DMS79 (cell line): ENCODE data around the gene SLC1A1.
"Not testable (repeated sequence)": the region's sequence is repeated elsewhere in the genome, so short reads cannot be mapped to it uniquely, and the experiment has no call there.

Experiments used
- DNase-seq: peaks from one replicate; lab custom pipeline; 2025; lab: John Stamatoyannopoulos, UW

Gene SLC1A1

DNA sequence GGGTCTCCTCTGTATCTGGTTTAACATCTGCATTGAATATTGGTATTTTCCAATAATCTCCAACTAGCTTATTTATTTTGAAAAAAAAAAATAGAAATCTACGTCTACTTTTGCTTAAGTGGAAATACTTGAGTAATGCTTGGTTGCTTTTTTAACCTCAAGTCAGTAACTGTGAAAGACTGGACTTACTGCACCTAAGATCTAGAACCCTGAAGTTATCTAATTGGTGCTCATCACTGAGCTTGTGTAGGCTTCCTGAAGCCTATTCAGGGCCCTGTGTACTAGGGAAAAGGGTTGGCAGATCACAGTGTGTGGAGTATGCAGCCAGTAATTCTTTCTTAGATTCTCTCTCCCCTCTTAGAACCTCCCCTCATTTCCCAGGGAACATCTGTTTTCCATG, 16.2 kb downstream of the SLC1A1 start:
- DNase-seq: no peak

DNA sequence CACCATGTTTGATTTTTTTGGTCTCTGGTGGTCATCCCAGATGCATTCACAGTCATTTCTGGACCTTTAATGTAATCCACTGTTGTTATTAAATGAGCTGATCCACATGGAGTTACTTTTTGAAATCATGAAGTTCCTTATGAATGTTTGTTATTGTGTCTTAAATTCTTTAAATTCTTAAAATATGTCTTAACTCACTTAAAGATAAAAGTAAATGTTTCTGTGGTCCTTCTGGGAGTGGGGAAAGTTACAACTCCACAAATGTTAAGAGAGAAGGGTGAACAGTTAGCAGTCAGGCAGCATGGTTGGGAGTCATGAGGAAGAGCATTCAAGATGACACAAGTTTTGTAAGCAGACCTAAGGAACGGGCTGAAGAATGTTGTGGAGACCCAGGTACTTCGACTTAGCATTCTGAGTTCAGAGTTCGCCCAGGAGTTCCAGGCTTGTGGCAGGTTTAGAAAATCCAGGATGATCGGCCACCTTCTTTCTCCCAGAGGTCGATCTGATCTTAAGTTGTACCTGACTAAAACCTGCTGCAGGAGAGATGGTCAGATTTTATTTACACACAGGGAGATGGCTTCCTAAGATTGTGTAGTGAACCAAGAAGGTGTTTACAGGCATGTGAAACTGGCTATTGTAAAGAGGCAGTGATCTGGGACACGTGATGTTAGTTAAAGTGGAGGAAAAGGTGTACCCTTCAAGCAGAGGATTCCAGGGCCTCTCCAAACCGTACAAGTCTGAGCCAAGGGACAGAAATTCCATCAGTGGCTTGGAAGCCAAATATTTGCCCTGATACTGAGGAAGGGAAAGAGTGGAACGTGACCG, 17.2 kb downstream of the SLC1A1 start:
- no peak for DNase-seq

DNA sequence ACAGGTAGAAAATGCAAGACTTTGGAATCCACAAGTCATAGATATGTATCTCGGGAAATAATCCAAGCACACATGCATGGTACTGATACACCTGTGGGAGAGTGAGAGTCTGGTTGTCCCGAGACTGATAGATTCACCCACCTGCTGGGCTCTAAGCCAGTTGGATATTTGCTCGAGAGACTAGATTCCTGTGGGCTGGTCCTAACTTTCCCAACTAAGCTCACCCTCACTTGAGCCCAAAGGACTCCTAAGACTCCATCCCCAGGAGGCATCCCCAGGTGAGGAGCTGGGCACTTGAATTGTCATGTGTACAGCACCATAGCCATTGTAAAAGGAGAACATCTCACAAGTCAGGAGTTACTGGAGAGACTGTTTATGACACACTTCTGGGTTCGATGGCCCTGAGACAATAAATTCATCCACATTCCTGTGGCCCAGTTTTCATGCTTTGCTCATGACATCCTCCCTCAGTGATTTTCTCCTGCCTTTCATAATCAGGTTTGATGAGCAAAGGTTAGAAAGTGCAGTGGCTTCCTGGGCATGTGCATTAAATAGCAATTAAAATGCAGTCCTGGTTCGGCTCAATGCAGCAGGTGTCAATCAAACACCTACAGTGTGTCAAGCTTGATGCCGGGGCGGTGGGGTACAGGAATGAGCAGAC, 18.1 kb downstream of the SLC1A1 start:
- no peak for DNase-seq

DNA sequence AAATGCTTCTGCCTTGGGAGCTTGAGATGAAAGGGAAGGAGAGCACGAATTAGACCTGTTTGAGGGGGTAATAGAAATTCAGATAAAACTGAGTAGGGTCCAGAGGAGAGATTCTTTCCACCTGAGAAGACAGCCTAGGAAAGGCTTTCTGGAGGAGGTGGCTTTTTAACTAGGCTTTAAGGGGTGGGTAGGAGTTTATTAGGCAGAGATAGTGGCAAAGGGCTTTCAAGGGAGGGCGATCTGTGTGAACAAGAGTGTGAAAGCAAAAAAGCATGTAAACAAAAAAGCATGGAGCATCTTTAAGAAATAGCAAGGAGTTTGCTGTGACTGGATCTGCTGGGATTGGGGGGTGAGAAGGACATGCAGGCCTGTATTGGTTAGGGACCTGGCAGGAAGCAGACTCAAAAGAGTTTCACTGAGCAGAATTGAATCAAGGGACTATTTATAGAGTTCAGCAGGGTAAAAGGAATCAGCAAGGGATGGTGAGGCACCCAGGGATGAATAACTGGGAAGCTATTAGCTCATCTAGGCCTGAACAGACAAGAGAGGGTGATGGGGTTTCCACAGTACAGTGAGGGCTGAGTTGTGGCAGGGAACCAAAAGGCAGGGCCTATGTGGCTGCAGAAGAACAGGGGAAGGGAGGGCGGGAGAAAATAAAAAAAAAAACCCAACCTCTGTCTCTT, 18.8 kb downstream of the SLC1A1 start:
- no peak for DNase-seq

DNA sequence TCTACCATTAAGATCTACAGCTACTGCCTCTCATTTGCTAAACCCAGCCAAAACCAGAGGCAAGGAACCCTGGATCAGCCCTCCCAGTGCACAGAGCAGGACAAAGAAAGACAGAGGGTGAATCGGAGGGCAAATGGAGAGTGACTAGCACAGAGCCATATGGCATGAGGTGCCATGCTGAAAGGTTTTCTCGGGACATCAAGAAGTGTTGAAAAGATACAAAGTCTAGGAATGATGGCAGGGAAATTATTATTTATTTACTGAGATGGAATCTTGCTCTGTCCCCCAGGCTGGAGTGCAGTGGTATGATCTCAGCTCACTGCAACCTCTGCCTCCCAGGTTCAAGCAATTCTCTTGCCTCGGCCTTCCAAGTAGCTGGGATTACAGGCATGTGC, 19.3 kb downstream of the SLC1A1 start:
- DNase-seq: no peak

DNA sequence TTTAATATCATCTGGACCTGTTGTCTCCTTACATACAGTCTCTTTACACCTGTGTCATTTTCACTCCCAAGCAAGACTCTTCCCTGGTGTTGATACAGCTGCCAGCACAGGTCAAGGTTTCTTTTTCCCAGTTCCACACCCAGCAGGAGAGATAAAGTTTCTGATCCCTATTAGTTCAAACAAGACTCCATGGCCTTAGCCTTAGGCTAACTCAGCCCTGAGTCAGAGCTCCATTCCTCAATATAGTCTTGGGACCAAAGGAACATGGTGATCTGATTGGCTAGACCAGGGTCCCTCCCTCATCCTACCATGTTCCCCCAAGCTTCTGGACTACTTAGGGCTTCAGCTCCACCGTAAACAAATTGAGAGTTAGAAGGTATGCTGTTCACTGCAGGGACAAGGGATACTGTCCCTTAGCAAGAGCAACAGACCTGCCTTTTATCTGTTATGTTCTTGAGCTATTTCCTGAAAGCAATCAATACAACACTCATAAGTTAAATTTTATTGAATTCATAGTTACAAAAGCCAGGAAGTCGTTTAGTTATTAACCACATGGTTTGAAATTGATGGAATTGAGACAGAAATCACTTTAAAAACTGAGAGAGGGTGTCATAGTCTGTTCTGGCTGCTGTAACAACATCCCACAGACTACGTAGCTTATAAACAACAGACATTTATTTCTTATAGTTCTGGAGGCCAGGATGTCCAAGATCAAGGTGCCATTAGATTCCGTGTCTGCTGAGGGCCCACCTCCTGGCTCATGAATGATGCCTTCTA, 20.5 kb downstream of the SLC1A1 start:
- DNase-seq: no peak

DNA sequence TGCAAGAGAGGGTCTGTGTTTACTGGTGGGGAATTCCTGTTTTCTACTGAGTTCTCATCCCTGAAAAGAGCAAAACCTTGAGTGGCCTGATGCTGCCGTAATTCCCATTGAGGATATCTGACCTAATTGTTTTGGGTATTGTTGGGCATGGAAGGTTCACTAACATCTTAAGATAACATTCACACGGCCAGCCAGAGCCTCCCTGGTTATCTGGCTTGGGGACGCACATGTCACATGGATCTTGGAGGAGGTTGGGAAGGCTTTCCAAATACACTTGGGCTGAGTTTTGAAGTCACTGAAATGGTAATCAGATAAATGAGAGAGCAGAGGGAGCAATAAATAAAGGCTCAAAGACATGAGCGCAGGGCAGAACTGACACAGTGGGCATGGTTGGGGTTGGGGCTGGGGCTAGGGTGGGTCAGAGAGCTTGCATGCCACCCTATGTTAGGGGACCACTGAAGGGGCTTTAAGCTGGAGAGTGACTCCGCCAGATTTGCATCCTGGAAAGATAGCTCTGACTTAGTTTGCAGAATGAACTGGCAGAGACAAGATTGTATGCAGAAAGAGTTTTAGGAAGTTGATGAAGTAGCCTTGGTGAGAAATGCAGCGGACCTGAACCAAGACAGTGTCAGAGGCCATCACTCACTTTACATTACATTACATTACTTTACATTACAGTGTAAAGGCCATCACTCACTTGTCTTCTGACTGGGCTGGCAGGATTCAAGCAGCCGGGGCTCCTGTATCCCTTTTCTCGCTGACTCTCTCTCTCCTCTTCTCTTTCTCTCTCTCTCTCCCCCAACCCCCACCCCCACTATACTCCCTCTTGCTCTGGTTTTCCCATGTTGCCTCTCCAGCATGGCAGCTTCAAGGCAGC, 24.2 kb downstream of the SLC1A1 start:
- DNase-seq: no peak

DNA sequence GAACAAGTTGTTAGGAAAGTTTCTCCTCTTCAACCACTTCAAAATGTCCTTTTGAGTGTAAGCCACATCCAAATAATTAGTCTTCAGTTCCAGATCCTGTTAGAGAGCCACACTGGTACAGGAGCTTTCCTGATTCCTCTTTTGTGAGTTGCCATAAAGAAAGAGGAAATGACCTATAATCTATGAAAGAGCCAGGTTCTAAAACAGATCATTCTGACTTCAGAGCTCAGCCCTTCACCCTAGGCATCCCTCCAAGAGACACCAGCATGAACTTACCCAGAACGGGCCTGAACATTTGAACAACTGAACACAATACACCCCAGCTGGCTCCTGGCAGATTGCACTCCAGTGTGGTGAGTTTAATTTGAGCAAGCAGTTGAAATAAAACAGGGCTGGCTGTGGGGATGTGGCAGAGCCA, 25.7 kb downstream of the SLC1A1 start:
- no peak for DNase-seq

DNA sequence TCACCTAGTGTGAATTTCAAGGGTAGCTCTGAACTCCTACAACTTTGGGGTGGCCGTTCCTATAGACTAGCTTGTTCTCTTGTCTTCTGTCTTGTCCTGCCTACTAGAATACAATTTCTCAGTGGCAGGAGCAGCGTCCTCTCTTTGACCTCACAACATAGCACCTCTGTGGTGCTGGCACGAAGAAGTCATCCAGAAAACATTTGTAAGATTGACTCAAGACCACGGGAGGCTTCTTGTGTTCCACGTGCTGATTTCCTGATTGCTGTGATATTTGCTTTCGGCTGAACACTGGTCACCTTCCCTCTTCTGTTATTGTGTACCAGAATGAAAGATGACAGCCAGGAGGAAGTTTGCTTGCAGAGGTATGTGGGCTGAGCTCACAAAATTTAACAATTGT, 27.0 kb downstream of the SLC1A1 start:
- no peak for DNase-seq

DNA sequence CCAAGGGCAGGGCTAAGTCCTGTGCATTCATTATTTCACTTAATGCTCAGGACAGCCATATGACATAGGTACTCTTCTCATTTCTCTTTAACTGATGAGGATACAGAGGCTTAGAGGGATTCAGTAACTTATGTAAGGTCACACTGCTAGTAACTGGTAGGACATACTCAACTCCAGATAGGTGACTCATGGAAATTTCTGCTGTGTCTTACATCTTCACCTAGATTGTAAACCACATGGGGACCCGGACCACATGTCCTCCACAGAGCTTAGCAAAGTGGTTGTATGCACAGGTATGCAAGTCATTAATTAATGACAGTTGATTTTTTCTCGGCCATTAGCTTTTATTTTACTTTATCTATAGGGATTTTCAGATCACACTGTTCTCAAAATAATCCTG, 29.3 kb downstream of the SLC1A1 start:
- DNase-seq: no peak

DNA sequence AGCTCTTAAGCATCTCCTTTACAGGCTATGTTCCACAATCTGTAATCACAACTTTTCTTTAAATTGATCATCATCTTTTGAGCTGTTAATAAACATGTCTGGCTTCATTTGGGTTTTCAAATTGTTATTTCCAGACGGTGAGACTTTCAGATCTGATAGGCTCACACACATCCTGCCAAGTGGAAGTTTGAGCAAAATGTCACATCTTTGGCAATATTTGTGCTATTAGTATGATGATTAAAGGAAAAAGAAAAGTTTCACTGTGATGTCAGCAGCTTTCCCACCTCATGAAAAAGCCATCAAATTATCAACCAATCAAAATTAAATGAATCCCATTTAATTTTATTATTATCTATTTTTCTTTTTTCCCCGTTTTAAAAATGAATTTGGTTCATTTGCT, 29.8 kb downstream of the SLC1A1 start:
- no peak for DNase-seq

DNA sequence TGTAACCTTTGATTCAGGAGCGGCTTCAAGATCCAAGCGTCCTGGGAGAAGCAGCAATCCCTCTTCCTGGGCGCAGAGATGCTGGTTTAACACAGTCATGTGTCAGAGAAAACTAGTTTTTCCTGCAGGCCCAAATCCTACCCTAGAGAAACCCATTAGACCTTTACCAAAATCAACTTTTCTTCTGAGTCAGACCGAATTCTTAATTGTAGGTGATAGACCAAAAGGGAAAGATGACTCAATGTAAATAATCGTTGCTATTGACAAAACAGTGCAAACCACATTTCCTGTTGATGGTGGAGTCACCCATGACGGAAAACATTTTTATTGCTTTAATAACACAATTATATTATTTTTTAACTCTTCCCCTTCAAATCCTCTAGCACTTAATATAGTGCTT, 40.1 kb downstream of the SLC1A1 start:
- DNase-seq: no peak

DNA sequence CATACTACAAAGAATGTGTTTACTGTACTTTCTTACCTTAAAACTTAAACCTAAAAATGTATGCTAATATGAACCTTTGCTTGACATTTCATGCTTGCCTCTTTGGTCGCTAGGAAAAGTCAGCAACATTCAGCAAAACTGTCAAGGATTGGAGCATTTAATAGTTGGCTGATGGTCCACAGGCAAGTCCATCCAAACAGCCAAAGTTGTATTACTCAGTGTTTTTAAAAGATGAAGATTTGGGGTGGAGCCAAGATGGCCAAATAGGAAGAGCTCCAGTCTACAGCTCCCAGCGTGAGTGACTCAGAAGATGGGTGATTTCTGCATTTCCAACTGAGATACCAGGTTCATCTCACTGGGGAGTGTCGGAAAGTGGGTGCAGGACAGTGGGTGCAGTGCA, 40.6 kb downstream of the SLC1A1 start:
- DNase-seq: not testable (repeated sequence)

DNA sequence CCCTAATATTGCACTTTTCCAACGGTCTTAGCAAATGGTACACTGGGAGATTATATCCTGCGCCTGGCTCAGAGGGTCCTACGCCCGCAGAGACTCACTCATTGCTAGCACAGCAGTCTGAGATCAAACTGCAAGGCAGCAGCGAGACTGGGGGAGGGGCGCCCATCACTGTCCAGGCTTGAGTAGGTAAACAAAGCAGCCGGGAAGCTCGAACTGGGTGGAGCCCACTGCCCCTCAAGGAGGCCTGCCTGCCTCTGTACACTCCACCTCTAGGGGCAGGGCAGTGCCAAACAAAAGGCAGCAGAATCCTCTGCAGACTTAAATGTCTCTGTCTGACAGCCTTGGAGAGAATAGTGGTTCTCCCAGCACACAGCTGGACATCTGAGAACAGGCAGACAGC, 41.1 kb downstream of the SLC1A1 start:
- DNase-seq: not testable (repeated sequence)

DNA sequence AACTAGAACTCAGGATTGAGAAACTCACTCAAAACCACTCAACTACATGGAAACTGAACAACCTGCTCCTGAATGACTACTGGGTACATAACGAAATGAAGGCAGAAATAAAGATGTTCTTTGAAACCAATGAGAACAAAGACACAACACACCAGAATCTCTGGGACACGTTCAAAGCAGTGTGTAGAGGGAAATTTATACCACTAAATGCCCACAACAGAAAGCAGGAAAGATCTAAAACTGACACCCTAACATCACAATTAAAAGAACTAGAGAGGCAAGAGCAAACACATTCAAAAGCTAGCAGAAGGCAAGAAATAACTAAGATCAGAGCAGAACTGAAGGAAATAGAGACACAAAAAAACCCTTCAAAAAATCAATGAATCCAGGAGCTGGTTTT, 43.6 kb downstream of the SLC1A1 start:
- DNase-seq: not testable (repeated sequence)

DNA sequence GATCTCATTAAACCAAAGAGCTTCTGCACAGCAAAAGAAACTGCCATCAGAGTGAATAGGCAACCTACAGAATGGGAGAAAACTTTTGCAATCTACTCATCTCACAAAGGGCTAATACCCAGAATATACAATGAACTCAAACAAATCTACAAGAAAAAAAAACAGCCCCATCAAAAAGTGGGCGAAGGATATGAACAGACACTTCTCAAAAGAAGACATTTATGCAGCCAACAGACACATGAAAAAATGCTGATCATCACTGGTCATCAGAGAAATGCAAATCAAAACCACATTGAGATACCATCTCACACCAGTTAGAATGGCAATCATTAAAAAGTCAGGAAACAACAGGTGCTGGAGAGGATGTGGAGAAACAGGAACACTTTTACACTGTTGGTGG, 45.9 kb downstream of the SLC1A1 start:
- DNase-seq: not testable (repeated sequence)

DNA sequence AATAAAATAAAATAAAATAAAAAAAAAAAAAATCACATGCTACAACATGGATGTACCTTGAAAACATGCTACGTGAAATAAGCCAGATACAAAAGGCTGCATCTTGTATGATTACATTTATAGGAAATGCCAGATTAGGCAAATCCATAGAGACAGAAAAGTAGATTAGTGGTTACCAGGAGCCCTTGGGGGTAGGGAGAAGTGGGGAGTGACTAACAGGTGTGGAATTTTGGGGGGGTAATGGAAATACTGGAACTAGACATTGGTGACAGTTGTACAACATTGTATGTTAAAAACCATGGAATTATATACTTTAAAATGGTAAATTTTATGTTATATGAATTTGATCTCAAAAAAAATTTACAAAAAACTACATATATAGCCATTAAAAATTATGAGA, 47.3 kb downstream of the SLC1A1 start:
- DNase-seq: no peak

DNA sequence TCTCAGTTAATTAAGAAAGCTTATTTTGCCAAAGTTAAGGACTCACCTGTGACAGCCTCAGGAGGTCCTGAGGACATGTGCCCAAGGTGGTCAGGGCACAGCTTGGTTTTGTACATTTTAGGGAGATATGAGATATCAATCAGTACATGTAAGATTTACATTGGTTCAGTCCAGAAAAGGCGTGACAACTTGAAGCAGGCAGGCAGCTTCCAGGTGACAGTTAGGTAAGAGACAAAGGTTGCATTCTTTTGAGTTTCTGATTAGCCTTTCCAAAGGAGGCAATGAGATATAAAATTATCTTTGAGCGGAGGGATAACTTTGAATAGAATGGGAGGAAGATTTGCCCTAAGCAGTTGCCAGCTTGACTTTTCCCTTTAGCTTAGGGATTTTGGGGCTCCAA, 47.8 kb downstream of the SLC1A1 start:
- DNase-seq: no peak

DNA sequence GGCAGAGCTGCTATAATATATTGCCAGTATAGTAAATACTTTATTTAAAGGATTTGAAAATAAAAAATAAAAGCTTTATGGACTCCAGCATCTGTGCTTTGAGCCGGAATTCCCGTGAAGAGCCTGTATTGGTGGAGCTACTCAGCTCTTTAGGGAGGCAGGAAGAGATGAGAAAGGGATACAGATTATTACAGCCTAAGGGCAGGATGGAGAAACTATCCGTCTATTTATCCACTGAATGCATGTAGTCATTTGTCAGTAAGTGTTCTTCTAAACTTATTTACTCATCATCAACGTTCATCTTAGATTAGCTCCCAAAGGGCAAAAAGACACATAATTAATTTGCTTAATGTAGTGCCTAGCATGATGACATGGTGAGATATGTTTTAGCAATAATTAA, 48.4 kb downstream of the SLC1A1 start:
- DNase-seq: no peak

DNA sequence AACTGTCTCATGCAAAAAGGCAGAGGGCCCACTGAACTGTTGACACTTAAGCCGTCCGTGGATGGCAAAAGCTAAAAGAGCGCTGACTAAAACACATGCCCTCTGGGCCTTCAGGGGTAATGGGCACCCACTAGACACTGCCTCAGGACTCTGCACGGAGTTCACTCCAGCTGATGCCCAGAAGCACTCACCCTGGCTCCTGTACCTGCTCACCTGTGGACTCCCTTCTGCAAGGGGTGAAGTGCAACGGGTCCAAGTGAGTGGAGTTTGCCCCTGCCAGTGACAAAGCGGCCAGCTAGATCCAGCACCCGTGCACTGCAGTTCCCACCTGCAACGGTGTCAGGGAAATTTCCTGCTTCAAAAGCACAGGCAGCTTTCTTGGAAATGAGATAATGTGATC, 50.2 kb downstream of the SLC1A1 start:
- DNase-seq: no peak

DNA sequence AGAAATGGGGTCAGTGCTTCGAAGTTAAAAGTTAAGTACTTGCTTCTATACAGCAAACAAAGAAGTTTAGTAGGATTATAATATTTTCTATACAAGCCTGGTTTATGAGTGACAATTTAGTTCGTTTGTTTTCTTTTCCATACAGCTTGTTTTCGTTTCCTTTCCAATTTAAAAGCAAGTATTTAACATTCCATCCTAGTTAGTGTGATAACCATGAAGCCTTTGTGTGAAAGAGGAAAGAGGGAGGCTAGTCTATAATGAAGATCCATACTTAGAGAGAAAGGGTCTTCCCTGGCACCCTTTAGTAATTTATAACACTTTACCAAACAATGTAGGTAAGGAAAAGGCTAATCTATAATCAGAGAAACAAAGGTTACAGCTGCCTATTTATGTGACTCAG, 51.0 kb downstream of the SLC1A1 start:
- DNase-seq: no peak
